Endothelial cell of umbilical vein (primary cell): ENCODE data around the gene AGAP2.

Source experiments
- CTCF ChIP-seq, 2 donors: IDR thresholded peaks; 1 replicate in 1 of 2; 2 replicates in 1 of 2; pipeline ENCODE4 v1.5.1; 2011; ENCODE audit warnings: low read length in 2 of 2, mild to moderate bottlenecking in 2 of 2, moderate library complexity in 2 of 2, control low read depth in 1 of 2, inconsistent platforms in 1 of 2, low read depth in 1 of 2; ENCODE audit not compliant: insufficient read depth in 1 of 2; ENCODE audit errors: extremely low read depth in 1 of 2
- EZH2 ChIP-seq: IDR thresholded peaks from 2 replicates; pipeline ENCODE4 v1.6.1; 2012; ENCODE audit warnings: borderline replicate concordance, low read depth, mild to moderate bottlenecking, moderate library complexity, low read length, inconsistent platforms; ENCODE audit not compliant: severe bottlenecking
- MYC ChIP-seq: IDR thresholded peaks from one replicate; pipeline ENCODE4 v1.6.1; 2011; ENCODE audit warnings: mild to moderate bottlenecking, low read depth, low read length
- POLR2AphosphoS5 ChIP-seq: IDR thresholded peaks from 2 replicates; pipeline ENCODE4 v1.6.1; 2012; ENCODE audit warnings: low read depth, mild to moderate bottlenecking, control low read depth, low read length, moderate library complexity; ENCODE audit not compliant: insufficient read depth

- TF ChIP-seq CTCF (IDR thresholded peaks at IDR 0.05; ENCODE audit: extremely low read depth in 1 of 2, insufficient read depth in 1 of 2, low read depth in 1 of 2, low read length in 2 of 2) (no peak), EZH2 (no peak), POLR2AphosphoS5 (peak; percentile 67), MYC (no peak)
These were observed 6.4 kb upstream of the AGAP2 start, which contains the start of gene TSPAN31 for GRCh38 chr12:57744777-57745484.
